H1 (cell line): ENCODE measurements around the gene RPUSD3. TPM values are rescaled to one million over a fixed set of nuclear protein-coding genes. Genes with fewer than 3 reads are reported as not detected.

Experiments
- CBX8 ChIP-seq: fragments of 300-800, 300-1000 bp; sonication (generic); IDR thresholded peaks from 2 replicates; pipeline ENCODE4 v1.7.1; 2016; ENCODE audit warnings: low read depth, low read length, borderline replicate concordance
- CHD7 ChIP-seq: fragments of 300-600 bp; sonication (generic); IDR thresholded peaks from 2 replicates; pipeline ENCODE4 v1.7.1; 2012; ENCODE audit warnings: low read length, moderate library complexity, mild to moderate bottlenecking, inconsistent platforms; ENCODE audit not compliant: insufficient replicate concordance
- E2F6 ChIP-seq: IDR thresholded peaks from 2 replicates; pipeline ENCODE4 v1.6.1; 2012; ENCODE audit warnings: inconsistent platforms
- EZH2 ChIP-seq: fragments of 200-600 bp; sonication (generic); IDR thresholded peaks from 2 replicates; pipeline ENCODE4 v1.7.1; 2012; ENCODE audit warnings: low read depth, mild to moderate bottlenecking, moderate library complexity, low read length, inconsistent platforms; ENCODE audit not compliant: severe bottlenecking
- JUN ChIP-seq: IDR thresholded peaks from 2 replicates; pipeline ENCODE4 v1.6.1; 2011; ENCODE audit warnings: low read depth, mild to moderate bottlenecking, improper control_type of control experiment, low read length
- JUND ChIP-seq: IDR thresholded peaks from 2 replicates; pipeline ENCODE4 v1.6.1; 2011; ENCODE audit warnings: mild to moderate bottlenecking, improper control_type of control experiment, low read length
- KDM4A ChIP-seq: IDR thresholded peaks from one replicate; pipeline ENCODE4 v1.7.1; 2012; ENCODE audit warnings: low read depth, mild to moderate bottlenecking, moderate library complexity, low read length, inconsistent platforms; ENCODE audit not compliant: severe bottlenecking
- POLR2A ChIP-seq, 2 experiments: IDR thresholded peaks; 1 replicate in 1 of 2; 2 replicates in 1 of 2; pipeline ENCODE4 v1.6.1; 2011; ENCODE audit warnings: low read depth in 2 of 2, low read length in 2 of 2, mild to moderate bottlenecking in 2 of 2; ENCODE audit errors: control extremely low read depth in 1 of 2
- POU5F1 ChIP-seq: IDR thresholded peaks from 2 replicates; pipeline ENCODE4 v1.6.1; 2011; ENCODE audit warnings: low read depth, mild to moderate bottlenecking, low read length, moderate library complexity
- RXRA ChIP-seq: IDR thresholded peaks from 2 replicates; pipeline ENCODE4 v1.6.1; 2011; ENCODE audit warnings: low read depth, mild to moderate bottlenecking, low read length, moderate library complexity; ENCODE audit not compliant: insufficient read depth
- SAP30 ChIP-seq: fragments of 300-600 bp; sonication (generic); IDR thresholded peaks from 2 replicates; pipeline ENCODE4 v1.7.1; 2012; ENCODE audit warnings: low read length, moderate library complexity, mild to moderate bottlenecking, inconsistent platforms; ENCODE audit not compliant: insufficient read depth, insufficient replicate concordance
- TBP ChIP-seq: IDR thresholded peaks from 2 replicates; pipeline ENCODE4 v1.6.1; 2011; ENCODE audit warnings: low read depth, low read length, improper control_type of control experiment
- polyA plus RNA-seq, 7 experiments: library from polyadenylated mRNA; depleted of rRNA in 3 of 7; stranded (reverse) in 5 of 7; unstranded in 2 of 7; fragments of >200 nt in 5 of 7; fragments of 200-250 nt in 2 of 7; gene quantifications; 1 replicate in 5 of 7; 2 replicates in 1 of 7; 4 replicates in 1 of 7; pipeline versions ENCODE4 v1.2.1 to v1.2.3, GENCODE V29; 2011 to 2013; ENCODE audit warnings: missing spikeins in 2 of 7, mixed read lengths in 2 of 7
- total RNA-seq: library from RNA; stranded (reverse); fragmentation: NEBNext Ultra II Directional; extraction: Animal tissue kit (Norgen Biotek cat#: 25700); gene quantifications from 2 replicates; pipeline ENCODE4 v1.2.1, GENCODE V29; 2021

RPUSD3 gene
- total and polyA plus RNA-seq, 2 of the 8 experiments (the other 6 are each of a cell fraction or from before 2014, with no cell fraction given) = 68.4 to 154 TPM

- TF ChIP-seq CHD7 = no peak
- no peak for TF ChIP-seq POU5F1
- no peak for TF ChIP-seq JUND
- no peak for TF ChIP-seq E2F6
- TF ChIP-seq EZH2 = no peak
- TF ChIP-seq RXRA = no peak
- no peak for TF ChIP-seq TBP
- no peak for TF ChIP-seq KDM4A
- TF ChIP-seq SAP30 = no peak
- no peak for TF ChIP-seq POLR2A (IDR thresholded peaks at IDR 0.05; ENCODE audit: control extremely low read depth in 1 of 2, low read depth in 2 of 2, low read length in 2 of 2)
- no peak for TF ChIP-seq JUN
- TF ChIP-seq CBX8 = no peak
These were observed 44.7 kb upstream of the RPUSD3 start (continued) for GRCh38 chr3:9888540-9888939.
